ENCODE data around the gene SUSD4.

SUSD4 gene

GRCh38 chr1:223248770-223249140, 115.2 kb downstream of the SUSD4 start:
- peak; percentile 80 for DNase-seq

GRCh38 chr1:223248001-223248769, 115.8 kb downstream of the SUSD4 start:
- DNase-seq: no peak

GRCh38 chr1:223246476-223247112, 117.4 kb downstream of the SUSD4 start:
- no peak for DNase-seq

- no peak for DNase-seq
Observed at GRCh38 chr1:223245983-223246382, 118.0 kb downstream of the SUSD4 start.

- DNase-seq: no peak
Observed at GRCh38 chr1:223245411-223245810, 118.6 kb downstream of the SUSD4 start.

- no peak for DNase-seq
Observed at GRCh38 chr1:223244366-223245103, 119.4 kb downstream of the SUSD4 start.

- no peak for DNase-seq
Observed at GRCh38 chr1:223243441-223244050, 120.4 kb downstream of the SUSD4 start.

GRCh38 chr1:223242971-223243370, 121.0 kb downstream of the SUSD4 start:
- no peak for DNase-seq

- no peak for DNase-seq
Observed at GRCh38 chr1:223242382-223242955, 121.5 kb downstream of the SUSD4 start.

- no peak for DNase-seq
Observed at GRCh38 chr1:223240122-223240521, 123.9 kb downstream of the SUSD4 start.

- DNase-seq: no peak
Observed at GRCh38 chr1:223235091-223235490, 128.9 kb downstream of the SUSD4 start.

- no peak for DNase-seq
Observed at GRCh38 chr1:223234534-223234933, 129.4 kb downstream of the SUSD4 start.

GRCh38 chr1:223234170-223234514, 129.8 kb downstream of the SUSD4 start:
- no peak for DNase-seq

- DNase-seq: no peak
Observed at GRCh38 chr1:223233410-223234169, 130.4 kb downstream of the SUSD4 start.

- DNase-seq: no peak
Observed at GRCh38 chr1:223233019-223233409, 131.0 kb downstream of the SUSD4 start.

- no peak for DNase-seq
Observed at GRCh38 chr1:223231581-223231980, 132.4 kb downstream of the SUSD4 start.

- no peak for DNase-seq
Observed at GRCh38 chr1:223231011-223231572, 132.9 kb downstream of the SUSD4 start.

- peak; percentile 35 for DNase-seq
Observed at GRCh38 chr1:223230161-223230881, 133.7 kb downstream of the SUSD4 start.

- DNase-seq: no peak
Observed at GRCh38 chr1:223229756-223230155, 134.2 kb downstream of the SUSD4 start.

GRCh38 chr1:223228931-223229528, 134.9 kb downstream of the SUSD4 start:
- DNase-seq: no peak

- DNase-seq: no peak
Observed at GRCh38 chr1:223228201-223228600, 135.8 kb downstream of the SUSD4 start.

Measured in central memory CD4-positive, alpha-beta T cell (primary cell).